K562 (cell line): ENCODE results near the gene SORCS1. TPM values are rescaled to one million over a fixed set of nuclear protein-coding genes. Genes with fewer than 3 reads are reported as not detected.

ENCODE experiments used
- ATAC-seq: fragments of 200-7000 bp; cut with Tn5 transposase; 3 replicates; pipeline ENCODE4 v1.9.1; 2020; ENCODE audit warnings: moderate library complexity
- BruUV-seq: library from RNA; stranded (reverse); fragments of 400-500 nt; replicated peaks from 2 replicates; lab custom pipeline; 2021; lab: Mats Ljungman, UMichigan
- CTCF ChIA-PET: fragments of 300-600 bp; formaldehyde crosslinking; extraction: SDS; loops from one replicate; lab custom pipeline; 2021; ENCODE audit warnings: low intra/inter-chr PET ratio; lab: Yijun Ruan, JAX
- POLR2A ChIA-PET: fragments of 300-600, 350-650 bp; sonication (Branson Sonifier 250); formaldehyde crosslinking; extraction: SDS; loops from one replicate; lab custom pipeline; 2021; ENCODE audit warnings: antibody characterized with exemption, inconsistent platforms; lab: Yijun Ruan, JAX
- DNase-seq, 4 experiments: peaks; one replicate each; pipeline versions ENCODE4 v3.0.0 to v3.0.0-alpha.2; 2011 to 2018; ENCODE audit warnings: low spot score in 3 of 4, mixed read lengths in 3 of 4; ENCODE audit errors: extremely low read depth in 1 of 4
- FAIRE-seq: peaks from 2 replicates; lab custom pipeline; 2011; peaks lifted over from hg19 to GRCh38; lab: Jason Lieb, UNC
- H2AFZ ChIP-seq: 2 replicates; pipeline ENCODE4 v1.6.0; 2011; ENCODE audit warnings: low read depth, low read length, control low read depth, inconsistent platforms
- H3K27ac ChIP-seq: fragments of 200-600 bp; 3 replicates; pipeline ENCODE4 v1.8.0; 2011; ENCODE audit warnings: low read depth, mild to moderate bottlenecking, control low read depth, inconsistent platforms, low read length, moderate library complexity, mixed read lengths; ENCODE audit errors: extremely low read depth
- H3K27me3 ChIP-seq, 2 experiments: fragments of 300-600 bp in 1 of 2; 2 replicates in 1 of 2; 3 replicates in 1 of 2; pipeline versions ENCODE4 v1.6.0 to v1.8.0; 2011; ENCODE audit warnings: inconsistent platforms in 2 of 2, low read length in 2 of 2, mild to moderate bottlenecking in 1 of 2, mixed read lengths in 1 of 2, moderate library complexity in 1 of 2; ENCODE audit not compliant: control insufficient read depth in 2 of 2, insufficient read depth in 2 of 2
- H3K36me3 ChIP-seq: fragments of 300-600 bp; 3 replicates; pipeline ENCODE4 v1.8.0; 2011; ENCODE audit warnings: mild to moderate bottlenecking, low read length, inconsistent platforms; ENCODE audit not compliant: control insufficient read depth, insufficient read depth
- H3K4me1 ChIP-seq, 2 experiments: fragments of 200-600 bp in 1 of 2; replicated peaks in 1 of 2; 2 replicates in 1 of 2; 3 replicates in 1 of 2; pipeline versions ENCODE4 v1.5.1 to v1.8.0; 2011; ENCODE audit warnings: inconsistent platforms in 2 of 2, low read length in 2 of 2, mild to moderate bottlenecking in 1 of 2, mixed read lengths in 1 of 2, moderate library complexity in 1 of 2; ENCODE audit not compliant: control insufficient read depth in 2 of 2, insufficient read depth in 2 of 2
- H3K4me2 ChIP-seq: 2 replicates; pipeline ENCODE4 v1.6.1; 2011; ENCODE audit warnings: low read length, control low read depth, inconsistent platforms, mixed read lengths; ENCODE audit not compliant: insufficient read depth
- H3K4me3 ChIP-seq: fragments of 200-600 bp; sonication (generic), shearing (Covaris generic); 2 replicates; pipeline ENCODE4 v1.5.1; 2016; ENCODE audit warnings: control low read depth, inconsistent platforms
- H3K79me2 ChIP-seq: fragments of 200-600 bp; 3 replicates; pipeline ENCODE4 v1.8.0; 2011; ENCODE audit warnings: low read length, inconsistent platforms; ENCODE audit not compliant: control insufficient read depth, insufficient read depth
- H3K9ac ChIP-seq, 2 experiments: 2 replicates each; pipeline versions ENCODE4 v1.6.0 to v1.6.1; 2011; ENCODE audit warnings: low read depth in 2 of 2, low read length in 2 of 2, control low read depth in 1 of 2, inconsistent platforms in 1 of 2, mild to moderate bottlenecking in 1 of 2, mixed read lengths in 1 of 2; ENCODE audit not compliant: insufficient read depth in 1 of 2
- H3K9me1 ChIP-seq: one replicate; pipeline ENCODE4 v1.6.0; 2011; ENCODE audit warnings: inconsistent platforms, mild to moderate bottlenecking, low read length, moderate library complexity; ENCODE audit not compliant: control insufficient read depth, insufficient read depth
- H3K9me3 ChIP-seq: replicated peaks from 2 replicates; pipeline ENCODE4 v1.5.1; 2011; ENCODE audit warnings: low read depth, low read length, inconsistent platforms; ENCODE audit not compliant: control insufficient read depth, insufficient read depth
- H4K20me1 ChIP-seq: replicated peaks from 2 replicates; pipeline ENCODE4 v1.6.1; 2011; ENCODE audit warnings: low read length, inconsistent platforms, mixed read lengths; ENCODE audit not compliant: control insufficient read depth, insufficient read depth
- FOS ChIP-seq: IDR thresholded peaks from 3 replicates; pipeline ENCODE4 v1.6.1; 2011; ENCODE audit not compliant: insufficient read length; ENCODE audit errors: extremely low read depth
- HMG20B ChIP-seq: fragments of 250-450 bp; sonication (Bioruptor Pico); IDR thresholded peaks from 2 replicates; pipeline ENCODE4 v1.5.0; 2021; ENCODE audit warnings: mild to moderate bottlenecking
- REST ChIP-seq, 2 experiments: fragments of 450-650 bp; formaldehyde crosslinking in 1 of 2; IDR thresholded peaks; 2 replicates each; pipeline versions ENCODE4 v1.4.0 to v1.6.1; 2014 to 2020; ENCODE audit warnings: mild to moderate bottlenecking in 2 of 2, borderline replicate concordance in 1 of 2, low read depth in 1 of 2
- SRF ChIP-seq, 2 experiments: fragments of 250-450, 450-650 bp in 1 of 2; sonication (Bioruptor Pico) in 1 of 2; sonication (generic) in 1 of 2; formaldehyde crosslinking; IDR thresholded peaks; 2 replicates each; pipeline versions ENCODE4 v1.5.0 to v1.5.1; 2020 to 2022; ENCODE audit warnings: mild to moderate bottlenecking in 1 of 2, missing genetic modification reagents in 1 of 2
- TGIF2 ChIP-seq: sonication (generic); formaldehyde crosslinking; IDR thresholded peaks from 2 replicates; pipeline ENCODE4 v1.8.1; 2022; ENCODE audit warnings: mild to moderate bottlenecking, missing genetic modification reagents, moderate library complexity
- ZNF431 ChIP-seq: sonication (generic); formaldehyde crosslinking; IDR thresholded peaks from 2 replicates; pipeline ENCODE4 v1.8.0; 2022; ENCODE audit warnings: mild to moderate bottlenecking, missing genetic modification reagents
- ZSCAN29 ChIP-seq: fragments of 450-650 bp; IDR thresholded peaks from 2 replicates; pipeline ENCODE4 v1.6.1; 2017
- in situ Hi-C: fragments of 300-500 bp; cut with MboI; formaldehyde crosslinking; loops from 4 replicates; pipeline ENCODE4 v1.15.0; 2018; ENCODE audit warnings: inconsistent platforms, mixed read lengths
- intact Hi-C: fragments of 100-400 bp; cut with micrococcal nuclease; formaldehyde crosslinking; loops from 2 replicates; pipeline ENCODE4 v1.14.2; 2022
- polyA plus RNA-seq, 8 experiments: library from polyadenylated mRNA; depleted of rRNA in 4 of 8; stranded (reverse) in 5 of 8; unstranded in 3 of 8; fragments of >200 nt; fragmentation: Nextera tagmentation in 2 of 8; fragmentation: Illumina TruSeq in 1 of 8; extraction: Ambion mirVana in 2 of 8; extraction: Trizol in 1 of 8; gene quantifications; 2 replicates each; pipeline versions ENCODE4 v1.2.1 to v1.2.3, GENCODE V29; 2011 to 2014; ENCODE audit warnings: inconsistent platforms in 1 of 8, missing spikeins in 1 of 8
- total RNA-seq, 7 experiments: library from RNA; depleted of rRNA in 6 of 7; stranded (reverse); fragments of >200 nt in 6 of 7; fragmentation: Illumina TruSeq in 2 of 7; extraction: Trizol in 2 of 7; gene quantifications; 2 replicates each; pipeline versions ENCODE4 v1.2.1 to v1.2.3, GENCODE V29; 2011 to 2021; ENCODE audit warnings: low replicate concordance in 1 of 7

SORCS1 gene
- total and polyA plus RNA-seq, 9 of the 15 experiments (the other 6 are each of a cell fraction or from before 2014, with no cell fraction given) = 1.5 to 3.9 (median 2.7) TPM

GRCh38 chr10:106655636-106656035 lies 508.9 kb downstream of the SORCS1 start (continued):
- TF ChIP-seq SRF (CRISPR knock-in tag; IDR thresholded peaks at IDR 0.05) (no peak), ZSCAN29 (no peak)

GRCh38 chr10:106655165-106655564 lies 509.3 kb downstream of the SORCS1 start:
- TF ChIP-seq TGIF2 (CRISPR knock-in tag) (no peak), ZNF431 (no peak), FOS (no peak), HMG20B (CRISPR knock-in tag) (no peak), REST (IDR thresholded peaks at IDR 0.05; ENCODE audit: borderline replicate concordance) (no peak), REST (CRISPR knock-in tag; IDR thresholded peaks at IDR 0.05; ENCODE audit: low read depth) (no peak)

More at GRCh38 chr10:106655165-106655564, 509.3 kb downstream of the SORCS1 start:
- H2AFZ ChIP-seq = no peak overlapping the region
- no peak overlapping the region for H3K4me3 ChIP-seq
- H3K27me3 ChIP-seq = no peaks in the 10 kb centered on the region
- no peak for FAIRE-seq
- H3K27ac ChIP-seq = no peak overlapping the region
- CTCF ChIA-PET = no interaction called here
- no peak overlapping the region for H3K4me2 ChIP-seq
- H3K9ac ChIP-seq = no peak overlapping the region
- in situ Hi-C loops = no loop called here
- H3K4me1 ChIP-seq = no peaks in the 10 kb centered on the region
- no peaks in the 10 kb centered on the region for H3K79me2 ChIP-seq
- H4K20me1 ChIP-seq = no peaks in the 10 kb centered on the region
- ATAC-seq = no peak
- BruUV-seq = no TSS peak
- H3K9me3 ChIP-seq = no peaks in the 10 kb centered on the region
- DNase-seq = no peak
- POLR2A ChIA-PET = no interaction called here
- H3K36me3 ChIP-seq = no peaks in the 10 kb centered on the region
- no peaks in the 10 kb centered on the region for H3K9me1 ChIP-seq
- intact Hi-C loops = no loop called here
